Measurements from ENCODE around the gene SETD2.

DNA sequence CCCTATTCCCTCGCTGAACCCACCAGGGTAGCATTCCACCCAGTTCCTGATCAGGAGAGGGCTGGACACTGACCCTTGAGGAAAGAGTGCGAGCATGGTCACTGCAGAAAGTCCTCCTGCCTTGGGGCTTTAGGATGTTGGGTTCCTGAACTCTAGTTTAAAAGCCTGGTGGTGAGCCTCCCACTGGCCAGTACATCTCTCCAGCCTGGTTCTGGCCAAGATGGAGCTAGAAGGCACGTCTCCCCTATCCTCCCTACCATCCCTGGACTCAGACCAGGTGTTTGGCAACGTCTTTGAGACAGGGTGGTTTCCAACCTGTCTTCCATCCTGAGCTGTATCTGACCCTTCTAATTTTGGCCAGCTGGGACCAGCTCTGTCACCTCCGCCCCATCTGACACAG lies 153.0 kb downstream of the SETD2 start:
- no peak for TF ChIP-seq CTCF (IDR thresholded peaks at IDR 0.05)
- no peak for TF ChIP-seq EP300 (IDR thresholded peaks at IDR 0.05)

Measured in stomach (tissue), 4 donors.